ENCODE measurements around the gene NFATC2IP.

NFATC2IP gene

GRCh38 chr16:28927815-28928214 lies 22.9 kb upstream of the NFATC2IP start:
- no peak for TF ChIP-seq CTCF (IDR thresholded peaks at IDR 0.05; ENCODE audit: low read depth, low read length)
- DNase-seq (ENCODE audit: extremely low read depth, low read depth) = no peak

GRCh38 chr16:28930203-28930602 lies 20.5 kb upstream of the NFATC2IP start:
- no peak for DNase-seq (ENCODE audit: extremely low read depth, low read depth)
- no peak for TF ChIP-seq CTCF (IDR thresholded peaks at IDR 0.05; ENCODE audit: low read depth, low read length)

- no peak for TF ChIP-seq CTCF (IDR thresholded peaks at IDR 0.05; ENCODE audit: low read depth, low read length)
- no peak for DNase-seq (ENCODE audit: extremely low read depth, low read depth)
Measured at GRCh38 chr16:28930652-28931051, 20.1 kb upstream of the NFATC2IP start.

GRCh38 chr16:28931801-28932225 lies 18.9 kb upstream of the NFATC2IP start, which contains the start of gene CD19:
Gene CD19 (plus strand): TSS chr16:28931971. CDS start chr16:28932001, 30 bp downstream.
- TF ChIP-seq CTCF (IDR thresholded peaks at IDR 0.05; ENCODE audit: low read depth, low read length) = no peak
- DNase-seq (ENCODE audit: extremely low read depth, low read depth) = no peak

- TF ChIP-seq CTCF (IDR thresholded peaks at IDR 0.05; ENCODE audit: low read depth, low read length) = no peak
- DNase-seq (ENCODE audit: extremely low read depth, low read depth) = no peak
Measured at GRCh38 chr16:28932339-28933141, 18.2 kb upstream of the NFATC2IP start.

- no peak for DNase-seq (ENCODE audit: extremely low read depth, low read depth)
- TF ChIP-seq CTCF (IDR thresholded peaks at IDR 0.05; ENCODE audit: low read depth, low read length) = no peak
Measured at GRCh38 chr16:28933171-28933570, 17.6 kb upstream of the NFATC2IP start.

GRCh38 chr16:28935346-28935745 lies 15.4 kb upstream of the NFATC2IP start:
- no peak for DNase-seq (ENCODE audit: extremely low read depth, low read depth)
- no peak for TF ChIP-seq CTCF (IDR thresholded peaks at IDR 0.05; ENCODE audit: low read depth, low read length)
